GM12873 (cell line): ENCODE results near the gene FOXC1.

ENCODE experiments used
- CTCF ChIP-seq: IDR thresholded peaks from 2 replicates; pipeline ENCODE4 v1.5.1; 2012; ENCODE audit warnings: low read depth, mild to moderate bottlenecking, moderate library complexity, low read length, control low read depth; ENCODE audit not compliant: insufficient read depth; ENCODE audit errors: missing control alignments

The FOXC1 gene

GRCh38 chr6:1577896-1578745, 31.6 kb upstream of the FOXC1 start:
- no peak for TF ChIP-seq CTCF

- no peak for TF ChIP-seq CTCF
Measured at GRCh38 chr6:1579096-1579495, 30.6 kb upstream of the FOXC1 start.

- no peak for TF ChIP-seq CTCF
Measured at GRCh38 chr6:1580109-1580508, 29.6 kb upstream of the FOXC1 start.

GRCh38 chr6:1580585-1580984, 29.1 kb upstream of the FOXC1 start:
- TF ChIP-seq CTCF, result no peak

GRCh38 chr6:1581120-1581991, 28.4 kb upstream of the FOXC1 start:
- TF ChIP-seq CTCF, result no peak

- TF ChIP-seq CTCF, result no peak
Measured at GRCh38 chr6:1584146-1584545, 25.6 kb upstream of the FOXC1 start.

GRCh38 chr6:1584996-1585668, 24.6 kb upstream of the FOXC1 start:
- no peak for TF ChIP-seq CTCF
